Measurements from ENCODE around the gene CNTN2. TPM values are rescaled to one million over a fixed set of nuclear protein-coding genes. Genes with fewer than 3 reads are reported as not detected.

CNTN2 gene
- total RNA-seq, 1 experiment from 2014 or later: not detected

DNA sequence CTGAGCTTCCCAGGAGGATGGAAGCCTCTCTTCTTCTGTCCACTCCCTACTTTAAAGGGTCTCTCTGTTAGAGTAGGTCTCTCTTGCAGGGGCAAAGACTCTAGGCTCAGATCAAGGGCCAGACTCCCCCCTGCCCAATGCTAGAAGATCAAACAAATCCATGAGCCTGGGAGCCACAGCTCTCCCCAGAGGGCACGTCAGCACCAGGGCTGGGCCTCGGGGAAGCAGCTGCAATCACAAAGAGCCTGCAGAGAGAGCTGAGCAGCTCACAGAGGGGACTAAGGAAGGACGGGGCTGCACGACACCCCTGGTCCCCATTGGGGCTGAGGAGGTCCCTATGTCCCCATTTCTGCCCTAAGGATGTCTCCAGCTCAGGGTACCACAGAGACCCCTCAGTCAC is 3.9 kb downstream of the CNTN2 start:
- peaks cover 99% of the 10 kb centered on the region for H3K27me3 Mint-ChIP-seq (ENCODE audit: unreplicated experiment)
- no peaks in the 10 kb centered on the region for H3K36me3 Mint-ChIP-seq (ENCODE audit: insufficient read depth, unreplicated experiment)
- no TSS peak for BruUV-seq (replicated peaks)
- TF ChIP-seq, protein P1, sequence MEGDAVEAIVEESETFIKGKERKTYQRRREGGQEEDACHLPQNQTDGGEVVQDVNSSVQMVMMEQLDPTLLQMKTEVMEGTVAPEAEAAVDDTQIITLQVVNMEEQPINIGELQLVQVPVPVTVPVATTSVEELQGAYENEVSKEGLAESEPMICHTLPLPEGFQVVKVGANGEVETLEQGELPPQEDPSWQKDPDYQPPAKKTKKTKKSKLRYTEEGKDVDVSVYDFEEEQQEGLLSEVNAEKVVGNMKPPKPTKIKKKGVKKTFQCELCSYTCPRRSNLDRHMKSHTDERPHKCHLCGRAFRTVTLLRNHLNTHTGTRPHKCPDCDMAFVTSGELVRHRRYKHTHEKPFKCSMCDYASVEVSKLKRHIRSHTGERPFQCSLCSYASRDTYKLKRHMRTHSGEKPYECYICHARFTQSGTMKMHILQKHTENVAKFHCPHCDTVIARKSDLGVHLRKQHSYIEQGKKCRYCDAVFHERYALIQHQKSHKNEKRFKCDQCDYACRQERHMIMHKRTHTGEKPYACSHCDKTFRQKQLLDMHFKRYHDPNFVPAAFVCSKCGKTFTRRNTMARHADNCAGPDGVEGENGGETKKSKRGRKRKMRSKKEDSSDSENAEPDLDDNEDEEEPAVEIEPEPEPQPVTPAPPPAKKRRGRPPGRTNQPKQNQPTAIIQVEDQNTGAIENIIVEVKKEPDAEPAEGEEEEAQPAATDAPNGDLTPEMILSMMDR (IDR thresholded peaks at IDR 0.05; ENCODE audit: unreplicated experiment): no peak
- no peak for DNase-seq
- no peaks in the 10 kb centered on the region for H3K9me3 Mint-ChIP-seq (ENCODE audit: low read depth, unreplicated experiment)
- no peaks in the 10 kb centered on the region for H3K4me1 Mint-ChIP-seq (ENCODE audit: low read depth, unreplicated experiment)
- H3K4me3 Mint-ChIP-seq (ENCODE audit: low read depth, unreplicated experiment): no peak overlapping the region
- intact Hi-C loops (cut with micrococcal nuclease; ENCODE audit: unreplicated experiment): no loop called here
- H3K27ac Mint-ChIP-seq (ENCODE audit: unreplicated experiment): no peak overlapping the region
- CTCF ChIA-PET: interaction anchor here (1.3 kb wide), 1 partner anchor 15 kb away, joined by 6 read pairs; no protein-coding TSS in a partner anchor

DNA sequence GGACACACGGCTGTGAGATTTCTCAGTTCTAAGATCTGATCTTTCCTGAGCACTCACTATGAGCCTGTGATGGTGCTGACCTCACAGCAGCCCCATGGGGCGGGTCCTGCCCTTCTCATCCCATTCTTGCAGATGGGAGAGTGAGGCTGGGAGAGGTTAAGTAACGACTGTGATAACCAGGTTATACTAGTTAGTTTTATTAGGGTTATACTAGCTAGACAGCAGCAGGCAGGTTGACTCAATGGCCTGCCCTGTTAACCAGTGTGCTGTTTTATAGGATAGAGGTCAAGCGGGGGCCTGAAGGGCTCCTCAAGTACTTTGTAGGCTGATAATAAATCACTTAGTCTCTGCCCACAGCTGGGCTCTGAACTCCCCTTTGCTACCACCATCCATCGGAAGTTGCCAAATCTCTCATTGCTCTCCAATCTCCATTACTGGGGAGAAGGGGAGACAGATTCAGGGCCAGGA is 4.8 kb downstream of the CNTN2 start:
- no peak overlapping the region for H3K27ac Mint-ChIP-seq (ENCODE audit: unreplicated experiment)
- no TSS peak for BruUV-seq (replicated peaks)
- no peaks in the 10 kb centered on the region for H3K36me3 Mint-ChIP-seq (ENCODE audit: insufficient read depth, unreplicated experiment)
- no peaks in the 10 kb centered on the region for H3K9me3 Mint-ChIP-seq (ENCODE audit: low read depth, unreplicated experiment)
- CTCF ChIA-PET: interaction anchor here (1.2 kb wide), 1 partner anchor 14 kb away, joined by 4 read pairs; no protein-coding TSS in a partner anchor
- intact Hi-C loops (cut with micrococcal nuclease; ENCODE audit: unreplicated experiment): no loop called here
- peaks cover 99% of the 10 kb centered on the region for H3K27me3 Mint-ChIP-seq (ENCODE audit: unreplicated experiment)
- TF ChIP-seq, protein P1 (IDR thresholded peaks at IDR 0.05; ENCODE audit: unreplicated experiment): no peak
- no peak for DNase-seq
- no peaks in the 10 kb centered on the region for H3K4me1 Mint-ChIP-seq (ENCODE audit: low read depth, unreplicated experiment)
- no peak overlapping the region for H3K4me3 Mint-ChIP-seq (ENCODE audit: low read depth, unreplicated experiment)

- no peak overlapping the region for H3K4me3 Mint-ChIP-seq (ENCODE audit: low read depth, unreplicated experiment)
- DNase-seq: no peak
- H3K4me1 Mint-ChIP-seq (ENCODE audit: low read depth, unreplicated experiment): no peaks in the 10 kb centered on the region
- no peak overlapping the region for H3K27ac Mint-ChIP-seq (ENCODE audit: unreplicated experiment)
- intact Hi-C loops (cut with micrococcal nuclease; ENCODE audit: unreplicated experiment): no loop called here
- CTCF ChIA-PET: interaction anchor here (0.7 to 1.2 kb wide), 2 partner anchors 14 to 106 kb away, joined by 3 to 4 read pairs; no protein-coding TSS in a partner anchor
- H3K27me3 Mint-ChIP-seq (ENCODE audit: unreplicated experiment): peaks cover 100% of the 10 kb centered on the region
- H3K9me3 Mint-ChIP-seq (ENCODE audit: low read depth, unreplicated experiment): no peaks in the 10 kb centered on the region
- BruUV-seq (replicated peaks): no TSS peak
- no peaks in the 10 kb centered on the region for H3K36me3 Mint-ChIP-seq (ENCODE audit: insufficient read depth, unreplicated experiment)
- TF ChIP-seq, protein P1 (IDR thresholded peaks at IDR 0.05; ENCODE audit: unreplicated experiment): no peak
Observed at GRCh38 chr1:205048382-205048781, 5.4 kb downstream of the CNTN2 start.

DNA sequence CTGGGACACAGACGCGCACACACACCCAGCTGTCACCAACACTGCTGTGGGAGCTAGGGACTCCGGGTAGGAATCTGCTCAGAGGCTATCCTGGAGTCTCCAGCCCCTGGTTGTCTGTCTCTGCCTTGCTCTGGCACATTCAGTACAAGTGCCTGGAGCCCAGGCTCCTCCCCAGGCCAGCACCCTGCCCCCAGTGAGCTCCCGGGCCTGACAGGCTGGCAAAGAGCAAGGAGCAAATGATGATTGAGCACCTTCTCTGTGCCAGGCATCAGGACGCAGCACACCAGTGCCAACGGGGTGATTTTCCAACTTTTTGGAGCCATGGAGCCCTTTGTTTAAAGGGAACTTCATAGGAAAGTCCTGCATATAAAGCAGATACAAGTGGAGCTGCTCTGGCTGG is 6.5 kb downstream of the CNTN2 start:
- BruUV-seq (replicated peaks): no TSS peak
- TF ChIP-seq, protein P1 (IDR thresholded peaks at IDR 0.05; ENCODE audit: unreplicated experiment): no peak
- Mint-ChIP-seq H3K27ac (ENCODE audit: unreplicated experiment) (no peak overlapping the region), H3K9me3 (ENCODE audit: low read depth, unreplicated experiment) (no peaks in the 10 kb centered on the region), H3K27me3 (ENCODE audit: unreplicated experiment) (peaks cover 100% of the 10 kb centered on the region), H3K4me3 (ENCODE audit: low read depth, unreplicated experiment) (no peak overlapping the region), H3K4me1 (ENCODE audit: low read depth, unreplicated experiment) (no peaks in the 10 kb centered on the region), H3K36me3 (ENCODE audit: insufficient read depth, unreplicated experiment) (no peaks in the 10 kb centered on the region)
- intact Hi-C loops (cut with micrococcal nuclease; ENCODE audit: unreplicated experiment): no loop called here
- CTCF ChIA-PET: interaction anchor here (0.6 kb wide), 1 partner anchor 20 kb away, joined by 3 read pairs; no protein-coding TSS in a partner anchor
- no peak for DNase-seq
